Activated CD8-positive, alpha-beta T cell treated with anti-CD3 and anti-CD28 coated beads, Interleukin-2, amount 10 ng/mL, durations not matched to agents 7 days and 5 days (primary cell): Measurements from ENCODE around the gene SCEL. TPM values are rescaled to one million over a fixed set of nuclear protein-coding genes. Genes with fewer than 3 reads are reported as not detected.

Source experiments
- ATAC-seq: fragments of 150-1000 bp; cut with Tn5 transposase; one replicate; pipeline ENCODE4 v1.10.0; 2021; ENCODE audit warnings: moderate library complexity
- CTCF ChIA-PET: fragments of 350-600 bp; sonication (Branson Sonifier 250); formaldehyde crosslinking; loops from one replicate; lab custom pipeline; 2021; ENCODE audit warnings: antibody characterized with exemption; lab: Charles Lee
- POLR2A ChIA-PET: fragments of 350-600 bp; sonication (Branson Sonifier 250); formaldehyde crosslinking; loops from one replicate; lab custom pipeline; 2021; ENCODE audit warnings: antibody characterized with exemption; lab: Charles Lee
- DNase-seq: peaks from one replicate; pipeline ENCODE4 v3.0.0-alpha.2; 2020
- H3K27ac Mint-ChIP-seq: one replicate; pipeline ENCODE4 v1.8.0; 2021; ENCODE audit warnings: mild to moderate bottlenecking, mixed read lengths
- H3K27me3 Mint-ChIP-seq: one replicate; pipeline ENCODE4 v1.8.0; 2021; ENCODE audit warnings: low read depth, mixed read lengths
- H3K36me3 Mint-ChIP-seq: one replicate; pipeline ENCODE4 v1.8.0; 2021; ENCODE audit warnings: low read depth, mixed read lengths
- H3K4me1 Mint-ChIP-seq: one replicate; pipeline ENCODE4 v1.8.0; 2021; ENCODE audit warnings: low read depth, mixed read lengths
- H3K4me3 Mint-ChIP-seq: one replicate; pipeline ENCODE4 v1.8.0; 2021; ENCODE audit warnings: mild to moderate bottlenecking, mixed read lengths
- H3K9me3 Mint-ChIP-seq: one replicate; pipeline ENCODE4 v1.8.0; 2022; ENCODE audit warnings: mixed read lengths; ENCODE audit not compliant: insufficient read depth
- total RNA-seq, 2 experiments: library from RNA; stranded (reverse); gene quantifications; one replicate each; pipeline ENCODE4 v1.2.3, GENCODE V29; 2021

The SCEL gene
- total RNA-seq, 2 experiments from 2014 or later = not detected

- ATAC-seq (no peak), DNase-seq (no peak)
- Mint-ChIP-seq H3K27ac (no peak overlapping the region), H3K4me3 (no peak overlapping the region), H3K27me3 (peaks cover 6% of the 10 kb centered on the region), H3K36me3 (no peaks in the 10 kb centered on the region), H3K4me1 (no peaks in the 10 kb centered on the region), H3K9me3 (no peaks in the 10 kb centered on the region)
- CTCF ChIA-PET = interaction anchor here (0.9 kb wide), 1 partner anchor 9 kb away, joined by 3 read pairs; no protein-coding TSS in a partner anchor
- POLR2A ChIA-PET = no interaction called here
Observed at GRCh38 chr13:77544355-77544754, 8.8 kb downstream of the SCEL start.

- no peaks in the 10 kb centered on the region for H3K36me3 Mint-ChIP-seq
- ATAC-seq = no peak
- no peak overlapping the region for H3K27ac Mint-ChIP-seq
- H3K4me1 Mint-ChIP-seq = no peaks in the 10 kb centered on the region
- POLR2A ChIA-PET = no interaction called here
- DNase-seq = no peak
- H3K4me3 Mint-ChIP-seq = no peak overlapping the region
- CTCF ChIA-PET = interaction anchor here (0.9 kb wide), 1 partner anchor 8 kb away, joined by 3 read pairs; no protein-coding TSS in a partner anchor
- peaks cover 6% of the 10 kb centered on the region for H3K27me3 Mint-ChIP-seq
- no peaks in the 10 kb centered on the region for H3K9me3 Mint-ChIP-seq
Observed at GRCh38 chr13:77544758-77545338, 9.3 kb downstream of the SCEL start.

GRCh38 chr13:77545626-77546412, 10.3 kb downstream of the SCEL start:
- CTCF ChIA-PET = no interaction called here
- Mint-ChIP-seq H3K27ac (no peak overlapping the region), H3K36me3 (no peaks in the 10 kb centered on the region), H3K4me3 (no peak overlapping the region), H3K4me1 (no peaks in the 10 kb centered on the region), H3K9me3 (no peaks in the 10 kb centered on the region), H3K27me3 (peaks cover 5% of the 10 kb centered on the region)
- POLR2A ChIA-PET = no interaction called here
- DNase-seq = no peak
- no peak for ATAC-seq

- H3K36me3 Mint-ChIP-seq = no peaks in the 10 kb centered on the region
- H3K27ac Mint-ChIP-seq = no peak overlapping the region
- H3K4me1 Mint-ChIP-seq = no peaks in the 10 kb centered on the region
- H3K9me3 Mint-ChIP-seq = no peaks in the 10 kb centered on the region
- POLR2A ChIA-PET = no interaction called here
- CTCF ChIA-PET = no interaction called here
- no peak overlapping the region for H3K4me3 Mint-ChIP-seq
- DNase-seq (no peak), ATAC-seq (no peak)
- peaks cover 4% of the 10 kb centered on the region for H3K27me3 Mint-ChIP-seq
Observed at GRCh38 chr13:77548095-77548494, 12.6 kb downstream of the SCEL start.

- H3K36me3 Mint-ChIP-seq = no peaks in the 10 kb centered on the region
- H3K4me1 Mint-ChIP-seq = no peaks in the 10 kb centered on the region
- DNase-seq (no peak), ATAC-seq (no peak)
- no peaks in the 10 kb centered on the region for H3K9me3 Mint-ChIP-seq
- CTCF ChIA-PET = no interaction called here
- no peak overlapping the region for H3K4me3 Mint-ChIP-seq
- POLR2A ChIA-PET = no interaction called here
- H3K27me3 Mint-ChIP-seq = peaks cover 4% of the 10 kb centered on the region
- H3K27ac Mint-ChIP-seq = no peak overlapping the region
Observed at GRCh38 chr13:77548594-77548993, 13.1 kb downstream of the SCEL start.

- no peak overlapping the region for H3K27ac Mint-ChIP-seq
- H3K4me1 Mint-ChIP-seq = peaks cover 5% of the 10 kb centered on the region
- POLR2A ChIA-PET = no interaction called here
- no peaks in the 10 kb centered on the region for H3K9me3 Mint-ChIP-seq
- no peak overlapping the region for H3K4me3 Mint-ChIP-seq
- ATAC-seq (no peak), DNase-seq (no peak)
- H3K27me3 Mint-ChIP-seq = peaks cover 7% of the 10 kb centered on the region
- CTCF ChIA-PET = no interaction called here
- no peaks in the 10 kb centered on the region for H3K36me3 Mint-ChIP-seq
Observed at GRCh38 chr13:77554069-77554468, 18.6 kb downstream of the SCEL start.

GRCh38 chr13:77555246-77555645, 19.7 kb downstream of the SCEL start:
- Mint-ChIP-seq H3K4me1 (peaks cover 8% of the 10 kb centered on the region), H3K4me3 (no peak overlapping the region), H3K36me3 (no peaks in the 10 kb centered on the region), H3K27me3 (peaks cover 7% of the 10 kb centered on the region), H3K9me3 (no peaks in the 10 kb centered on the region), H3K27ac (no peak overlapping the region)
- DNase-seq = no peak
- POLR2A ChIA-PET = no interaction called here
- CTCF ChIA-PET = no interaction called here
- no peak for ATAC-seq

- ChIA-PET CTCF (interaction anchor here (1.4 kb wide), 1 partner anchor 65 kb away, joined by 3 read pairs; no protein-coding TSS in a partner anchor), POLR2A (no interaction called here)
- H3K36me3 Mint-ChIP-seq = no peaks in the 10 kb centered on the region
- ATAC-seq (no peak), DNase-seq (no peak)
- no peak overlapping the region for H3K4me3 Mint-ChIP-seq
- no peak overlapping the region for H3K27ac Mint-ChIP-seq
- no peaks in the 10 kb centered on the region for H3K9me3 Mint-ChIP-seq
- H3K4me1 Mint-ChIP-seq = peaks cover 8% of the 10 kb centered on the region
- H3K27me3 Mint-ChIP-seq = peaks cover 9% of the 10 kb centered on the region
Observed at GRCh38 chr13:77558016-77558415, 22.5 kb downstream of the SCEL start.

GRCh38 chr13:77563111-77563510, 27.6 kb downstream of the SCEL start:
- CTCF ChIA-PET = interaction anchor here (1.1 kb wide), 1 partner anchor 70 kb away, joined by 3 read pairs; no protein-coding TSS in a partner anchor
- peaks cover 8% of the 10 kb centered on the region for H3K4me1 Mint-ChIP-seq
- POLR2A ChIA-PET = no interaction called here
- no peaks in the 10 kb centered on the region for H3K36me3 Mint-ChIP-seq
- no peaks in the 10 kb centered on the region for H3K9me3 Mint-ChIP-seq
- H3K27me3 Mint-ChIP-seq = peaks cover 7% of the 10 kb centered on the region
- ATAC-seq (no peak), DNase-seq (no peak)
- H3K4me3 Mint-ChIP-seq = no peak overlapping the region
- H3K27ac Mint-ChIP-seq = no peak overlapping the region

GRCh38 chr13:77565635-77566034, 30.1 kb downstream of the SCEL start:
- H3K27me3 Mint-ChIP-seq = peaks cover 7% of the 10 kb centered on the region
- DNase-seq (no peak), ATAC-seq (no peak)
- POLR2A ChIA-PET = no interaction called here
- H3K27ac Mint-ChIP-seq = no peak overlapping the region
- no peaks in the 10 kb centered on the region for H3K9me3 Mint-ChIP-seq
- H3K4me3 Mint-ChIP-seq = no peak overlapping the region
- CTCF ChIA-PET = interaction anchor here (0.8 to 2.2 kb wide), 3 partner anchors 28 to 88 kb away, joined by 4 to 15 read pairs (median 5); no protein-coding TSS in a partner anchor
- no peaks in the 10 kb centered on the region for H3K36me3 Mint-ChIP-seq
- H3K4me1 Mint-ChIP-seq = no peaks in the 10 kb centered on the region

- CTCF ChIA-PET = no interaction called here
- no peaks in the 10 kb centered on the region for H3K4me1 Mint-ChIP-seq
- peaks cover 16% of the 10 kb centered on the region for H3K27me3 Mint-ChIP-seq
- H3K9me3 Mint-ChIP-seq = no peaks in the 10 kb centered on the region
- POLR2A ChIA-PET = no interaction called here
- no peak overlapping the region for H3K4me3 Mint-ChIP-seq
- H3K27ac Mint-ChIP-seq = no peak overlapping the region
- no peak for ATAC-seq
- no peaks in the 10 kb centered on the region for H3K36me3 Mint-ChIP-seq
- no peak for DNase-seq
Observed at GRCh38 chr13:77571956-77572355, 36.5 kb downstream of the SCEL start.

GRCh38 chr13:77574096-77574495, 38.6 kb downstream of the SCEL start:
- no peak overlapping the region for H3K4me3 Mint-ChIP-seq
- no peak overlapping the region for H3K27ac Mint-ChIP-seq
- H3K9me3 Mint-ChIP-seq = no peaks in the 10 kb centered on the region
- no peak for ATAC-seq
- peaks cover 21% of the 10 kb centered on the region for H3K27me3 Mint-ChIP-seq
- no peaks in the 10 kb centered on the region for H3K4me1 Mint-ChIP-seq
- DNase-seq = no peak
- no peaks in the 10 kb centered on the region for H3K36me3 Mint-ChIP-seq
- ChIA-PET CTCF (no interaction called here), POLR2A (no interaction called here)
